ENCODE results near the gene SLC39A10.

SLC39A10 gene, protein sequence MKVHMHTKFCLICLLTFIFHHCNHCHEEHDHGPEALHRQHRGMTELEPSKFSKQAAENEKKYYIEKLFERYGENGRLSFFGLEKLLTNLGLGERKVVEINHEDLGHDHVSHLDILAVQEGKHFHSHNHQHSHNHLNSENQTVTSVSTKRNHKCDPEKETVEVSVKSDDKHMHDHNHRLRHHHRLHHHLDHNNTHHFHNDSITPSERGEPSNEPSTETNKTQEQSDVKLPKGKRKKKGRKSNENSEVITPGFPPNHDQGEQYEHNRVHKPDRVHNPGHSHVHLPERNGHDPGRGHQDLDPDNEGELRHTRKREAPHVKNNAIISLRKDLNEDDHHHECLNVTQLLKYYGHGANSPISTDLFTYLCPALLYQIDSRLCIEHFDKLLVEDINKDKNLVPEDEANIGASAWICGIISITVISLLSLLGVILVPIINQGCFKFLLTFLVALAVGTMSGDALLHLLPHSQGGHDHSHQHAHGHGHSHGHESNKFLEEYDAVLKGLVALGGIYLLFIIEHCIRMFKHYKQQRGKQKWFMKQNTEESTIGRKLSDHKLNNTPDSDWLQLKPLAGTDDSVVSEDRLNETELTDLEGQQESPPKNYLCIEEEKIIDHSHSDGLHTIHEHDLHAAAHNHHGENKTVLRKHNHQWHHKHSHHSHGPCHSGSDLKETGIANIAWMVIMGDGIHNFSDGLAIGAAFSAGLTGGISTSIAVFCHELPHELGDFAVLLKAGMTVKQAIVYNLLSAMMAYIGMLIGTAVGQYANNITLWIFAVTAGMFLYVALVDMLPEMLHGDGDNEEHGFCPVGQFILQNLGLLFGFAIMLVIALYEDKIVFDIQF

DNA sequence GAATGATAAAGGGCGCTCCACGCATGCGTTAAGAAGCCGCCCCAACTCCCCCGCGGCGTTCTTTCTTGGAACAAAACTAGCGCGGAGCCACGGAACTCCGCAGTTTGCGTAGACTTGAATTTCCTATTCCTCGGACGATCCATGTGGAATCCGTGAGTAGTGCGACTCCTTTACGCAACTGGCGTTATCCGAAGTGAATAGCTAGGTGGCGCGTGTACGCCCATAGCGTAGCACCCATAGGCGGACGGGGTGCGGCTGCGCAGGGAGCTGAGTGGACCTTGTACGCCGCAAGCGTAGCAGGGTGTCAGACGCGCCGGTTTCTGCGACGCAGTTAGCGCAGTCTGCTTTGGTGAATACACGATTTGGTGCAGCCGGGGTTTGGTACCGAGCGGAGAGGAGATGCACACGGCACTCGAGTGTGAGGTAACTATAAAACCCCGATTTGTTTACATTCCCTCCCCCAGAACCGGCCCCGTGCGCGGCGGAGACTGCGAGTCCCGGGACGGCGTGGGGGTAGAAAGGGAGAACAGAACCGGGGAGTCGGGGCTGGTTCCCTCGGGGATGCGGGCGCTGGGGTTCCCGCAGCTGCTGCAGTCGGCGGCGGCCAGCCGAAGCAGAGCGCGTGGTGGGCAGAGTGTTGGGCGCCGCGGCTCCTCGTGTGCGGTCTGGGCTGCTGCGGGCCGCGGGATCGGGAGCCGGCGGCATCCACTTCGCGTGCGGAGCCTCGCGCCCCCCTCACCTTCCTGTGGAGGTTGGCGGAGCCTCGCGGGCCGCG lies at the start of gene SLC39A10:
Gene SLC39A10 (plus strand): TSS at position 368 of the 775 bp plus-strand sequence. CDS start 22,817 bp downstream, outside the sequence.
- peak; percentile 85 for DNase-seq (ENCODE audit: low spot score)

- DNase-seq (ENCODE audit: low spot score) = no peak
These were observed 48.1 kb upstream of the SLC39A10 start for GRCh38 chr2:195608768-195609454.

GRCh38 chr2:195610717-195611116 lies 46.3 kb upstream of the SLC39A10 start:
- no peak for DNase-seq (ENCODE audit: low spot score)

GRCh38 chr2:195612611-195613495 lies 44.2 kb upstream of the SLC39A10 start:
- DNase-seq (ENCODE audit: low spot score) = peak; percentile 74

GRCh38 chr2:195613922-195614321 lies 43.1 kb upstream of the SLC39A10 start:
- DNase-seq (ENCODE audit: low spot score) = peak; percentile 65

DNA sequence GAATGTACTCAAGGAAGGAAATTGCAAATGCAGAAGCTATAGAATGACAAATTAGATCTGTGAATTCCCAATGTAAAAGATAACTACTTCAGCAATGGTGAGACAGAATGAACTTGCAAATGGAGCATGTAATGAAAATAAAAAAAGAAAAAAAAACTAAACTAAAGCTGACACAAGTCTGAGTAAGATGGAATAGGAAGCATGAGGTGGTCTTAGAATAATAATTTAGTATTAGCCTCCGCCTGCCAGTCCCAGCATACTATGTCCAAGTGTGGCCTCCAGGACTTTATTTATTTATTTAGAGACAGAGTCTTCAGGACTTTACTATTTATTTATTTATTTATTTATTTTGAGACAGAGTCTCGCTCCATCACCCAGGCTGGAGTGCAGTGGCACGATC lies 37.4 kb upstream of the SLC39A10 start:
- no peak for DNase-seq (ENCODE audit: low spot score)

DNA sequence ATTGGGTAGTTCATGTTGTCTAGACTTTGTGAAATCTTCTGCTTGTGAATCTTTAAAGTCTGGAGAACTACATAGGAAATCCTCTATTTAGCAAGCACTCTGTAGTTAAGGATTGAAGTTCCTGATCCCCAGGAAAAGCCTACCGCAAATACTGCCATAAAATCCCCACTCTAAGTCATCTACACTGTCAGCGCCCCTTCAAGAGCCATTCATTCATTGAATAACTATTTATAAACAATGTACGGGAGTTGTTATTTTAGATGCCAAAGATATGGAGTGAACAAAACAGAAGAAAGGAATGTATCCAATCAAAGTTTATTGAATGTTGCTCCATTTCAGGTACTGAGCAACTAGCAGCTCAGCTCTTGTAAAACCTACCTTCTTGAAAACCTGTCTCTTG lies 36.5 kb upstream of the SLC39A10 start:
- DNase-seq (ENCODE audit: low spot score) = no peak

DNA sequence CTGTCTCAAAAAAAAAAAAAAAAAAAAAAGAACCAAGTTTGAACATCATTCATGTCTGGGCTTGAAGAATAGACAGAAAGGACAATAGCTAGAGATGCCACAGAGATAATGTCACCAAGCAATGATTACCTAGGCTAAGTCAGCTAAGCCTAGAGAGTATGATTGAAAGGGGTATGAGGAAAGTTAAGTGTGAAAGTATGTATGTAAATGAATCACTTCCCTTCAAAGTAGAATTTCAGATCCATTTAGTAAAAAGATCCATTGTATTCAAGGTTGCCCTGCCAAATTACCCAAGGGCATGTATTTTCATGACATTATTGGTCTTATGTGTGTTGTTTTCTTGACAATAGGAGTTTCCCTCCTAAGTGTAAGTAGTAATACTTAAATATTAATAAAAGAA lies 34.1 kb upstream of the SLC39A10 start:
- DNase-seq (ENCODE audit: low spot score) = no peak

GRCh38 chr2:195626507-195626906 lies 30.5 kb upstream of the SLC39A10 start:
- DNase-seq (ENCODE audit: low spot score) = no peak

GRCh38 chr2:195628666-195629065 lies 28.4 kb upstream of the SLC39A10 start:
- DNase-seq (ENCODE audit: low spot score) = no peak

GRCh38 chr2:195632856-195633572 lies 24.0 kb upstream of the SLC39A10 start:
- no peak for DNase-seq (ENCODE audit: low spot score)

DNA sequence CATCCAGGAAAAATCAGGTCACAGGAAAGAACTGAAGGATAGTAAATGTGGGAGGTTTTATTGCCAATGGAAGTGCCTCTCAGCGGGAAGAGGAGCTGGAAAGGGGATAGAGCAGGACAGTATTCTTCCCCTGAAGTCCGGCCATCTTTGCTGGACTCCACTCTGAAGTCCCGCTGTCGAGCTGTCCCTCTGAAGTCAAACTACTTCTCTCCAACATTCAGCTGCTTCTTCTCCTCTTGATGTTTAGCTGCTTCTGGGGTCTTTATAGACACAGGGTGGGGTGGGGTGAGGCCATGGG lies 23.5 kb upstream of the SLC39A10 start:
- DNase-seq (ENCODE audit: low spot score) = no peak

DNA sequence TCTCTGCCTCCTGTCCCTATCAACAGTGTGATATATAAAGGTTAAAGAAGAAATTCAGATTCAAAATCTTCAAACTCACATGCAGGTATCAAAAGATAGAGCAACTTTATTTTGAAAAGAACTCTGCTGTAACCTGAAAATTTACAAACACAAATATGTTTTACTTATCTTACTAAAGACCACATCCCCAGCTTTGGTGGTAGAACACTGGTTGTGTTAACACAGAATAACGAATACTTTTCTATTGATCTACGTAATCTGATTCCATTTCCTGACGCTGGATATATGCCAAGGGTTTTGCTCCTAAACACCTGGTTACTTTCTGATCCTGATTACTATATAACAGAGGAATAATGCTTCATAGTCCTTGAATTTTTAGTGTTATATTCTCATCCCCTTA lies 23.1 kb upstream of the SLC39A10 start:
- DNase-seq (ENCODE audit: low spot score) = no peak

DNA sequence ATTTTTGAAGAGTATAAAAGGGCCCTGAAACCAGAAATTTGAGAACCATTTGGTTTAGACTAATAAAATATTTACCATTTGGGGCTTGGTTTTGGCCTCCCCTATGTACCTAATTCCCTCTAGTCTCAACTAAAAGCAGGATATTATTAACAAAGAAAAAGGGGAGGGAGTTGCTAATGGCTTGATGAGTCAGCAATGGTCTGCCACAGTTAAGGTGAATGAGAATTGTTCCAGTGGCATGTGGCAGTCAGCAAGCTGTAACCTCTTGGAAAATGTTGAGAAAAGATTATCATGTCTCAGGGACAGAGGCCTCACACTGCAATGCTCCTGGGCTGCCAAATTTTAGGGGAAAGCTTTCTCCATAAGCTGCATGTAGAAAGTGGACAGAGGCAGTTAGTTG lies 20.1 kb upstream of the SLC39A10 start:
- no peak for DNase-seq (ENCODE audit: low spot score)

GRCh38 chr2:195638750-195639149 lies 18.3 kb upstream of the SLC39A10 start:
- DNase-seq (ENCODE audit: low spot score) = no peak

DNA sequence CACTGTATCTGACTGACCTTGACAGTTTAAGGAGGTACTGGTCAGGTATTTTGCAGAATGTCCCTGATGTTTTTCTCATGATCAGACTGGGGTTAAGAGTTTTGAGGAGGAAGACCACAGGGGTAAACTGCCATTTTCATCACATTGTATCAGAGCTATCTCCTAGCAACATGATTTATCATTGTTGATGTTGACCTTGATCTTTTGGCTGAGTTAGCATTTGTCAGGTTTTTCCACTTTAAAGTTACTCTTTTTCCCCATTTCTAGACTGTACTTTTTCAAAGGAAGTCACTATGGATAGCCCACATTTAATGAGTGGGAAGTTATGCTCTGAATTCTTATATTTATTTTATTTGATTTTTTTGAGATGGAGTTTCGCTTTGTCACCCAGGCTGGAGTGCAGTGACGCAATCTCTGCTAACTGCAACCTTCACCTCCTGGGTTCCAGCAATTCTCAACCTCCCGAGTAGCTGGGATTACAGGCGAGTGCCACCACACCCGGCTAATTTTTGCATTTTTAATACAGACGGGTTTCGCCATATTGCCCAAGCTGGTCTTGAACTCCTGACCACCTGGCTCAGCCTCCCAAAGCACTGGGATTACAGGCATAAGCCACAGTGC lies 17.7 kb upstream of the SLC39A10 start:
- no peak for DNase-seq (ENCODE audit: low spot score)

GRCh38 chr2:195639959-195640358 lies 17.1 kb upstream of the SLC39A10 start:
- DNase-seq (ENCODE audit: low spot score) = no peak

DNA sequence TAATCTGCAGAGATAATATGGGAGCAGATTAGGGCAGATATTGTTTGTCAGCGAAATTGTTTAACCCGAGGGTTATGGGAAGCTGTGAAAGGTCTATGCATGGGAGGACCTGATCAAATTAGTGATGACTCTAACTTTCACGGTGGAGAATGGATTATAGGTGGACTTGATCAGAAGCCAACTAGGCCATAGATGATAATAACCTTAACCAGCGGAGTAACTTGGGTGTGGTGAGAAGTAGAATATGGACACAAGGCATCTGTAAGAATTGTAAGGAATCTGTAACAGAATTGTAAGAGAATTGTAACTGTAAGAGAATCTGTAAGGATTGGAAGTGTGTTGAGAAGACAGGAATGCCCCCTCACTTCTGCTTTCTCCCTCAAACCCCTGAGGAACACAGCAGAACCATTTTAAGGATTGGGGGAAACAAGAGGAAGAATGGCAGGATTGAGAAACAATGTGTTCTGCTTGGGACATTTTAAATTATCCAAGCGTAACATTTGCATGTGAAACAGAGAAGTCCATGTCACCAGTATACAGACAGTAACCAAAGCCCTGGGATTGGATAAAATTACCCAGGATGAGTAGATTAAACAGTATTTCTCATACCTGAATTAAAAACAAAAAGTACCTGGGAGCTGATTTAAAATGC lies 14.9 kb upstream of the SLC39A10 start:
- no peak for DNase-seq (ENCODE audit: low spot score)

DNA sequence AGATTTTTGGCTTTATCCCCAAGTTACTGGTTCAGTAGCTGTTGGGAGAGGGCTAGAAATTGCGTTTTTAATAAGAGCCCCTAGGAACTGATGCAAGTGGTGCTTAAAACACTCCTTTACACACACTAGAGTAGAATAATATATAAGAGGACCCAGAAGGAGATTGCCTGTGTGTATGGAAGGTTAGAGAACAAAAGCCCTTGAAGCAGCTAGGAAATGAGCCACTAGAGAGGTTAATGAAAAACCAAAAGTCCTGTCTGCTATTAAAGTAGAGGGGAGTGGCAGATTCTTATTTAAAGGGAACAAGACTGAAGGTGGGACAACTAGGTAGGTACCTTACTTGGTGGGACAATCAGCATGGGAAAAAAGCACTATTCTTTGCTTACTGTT lies 14.4 kb upstream of the SLC39A10 start:
- DNase-seq (ENCODE audit: low spot score) = no peak
